GM12878 (cell line): ENCODE results near the gene CYSRT1. TPM values are rescaled to one million over a fixed set of nuclear protein-coding genes. Genes with fewer than 3 reads are reported as not detected.

Source experiments
- BRCA1 ChIP-seq: IDR thresholded peaks from 2 replicates; pipeline ENCODE4 v1.6.1; 2011; ENCODE audit warnings: low read depth, low read length, improper control_type of control experiment
- CEBPZ ChIP-seq: fragments of 150-350 bp; IDR thresholded peaks from 2 replicates; pipeline ENCODE4 v1.6.1; 2016; ENCODE audit warnings: low read depth, low read length
- CUX1 ChIP-seq: IDR thresholded peaks from 2 replicates; pipeline ENCODE4 v1.6.1; 2012; ENCODE audit warnings: improper control_type of control experiment, low read depth, low read length; ENCODE audit not compliant: insufficient replicate concordance
- E4F1 ChIP-seq: fragments of 450-650 bp; IDR thresholded peaks from 2 replicates; pipeline ENCODE4 v1.6.1; 2018; ENCODE audit warnings: borderline replicate concordance, mild to moderate bottlenecking; ENCODE audit not compliant: partially characterized antibody
- GATAD2B ChIP-seq: fragments of 450-650 bp; conservative IDR thresholded peaks from 2 replicates; pipeline ENCODE4 v1.6.1; 2017; ENCODE audit warnings: low read depth, mild to moderate bottlenecking, moderate library complexity
- MYC ChIP-seq: IDR thresholded peaks from 2 replicates; pipeline ENCODE4 v1.6.1; 2011; ENCODE audit warnings: mild to moderate bottlenecking, low read length, moderate library complexity, inconsistent platforms; ENCODE audit not compliant: insufficient read depth, insufficient replicate concordance, insufficient read length, severe bottlenecking
- PKNOX1 ChIP-seq: fragments of 450-650 bp; IDR thresholded peaks from 2 replicates; pipeline ENCODE4 v1.6.1; 2016; ENCODE audit warnings: mild to moderate bottlenecking
- SKIL ChIP-seq: fragments of 450-650 bp; IDR thresholded peaks from 2 replicates; pipeline ENCODE4 v1.6.1; 2017; ENCODE audit warnings: mild to moderate bottlenecking, low read depth, inconsistent platforms; ENCODE audit not compliant: poor library complexity, severe bottlenecking
- TBL1XR1 ChIP-seq: IDR thresholded peaks from 2 replicates; pipeline ENCODE4 v1.6.1; 2012; ENCODE audit warnings: low read depth, low read length, improper control_type of control experiment
- USF2 ChIP-seq: IDR thresholded peaks from 2 replicates; pipeline ENCODE4 v1.6.1; 2011; ENCODE audit warnings: low read depth, low read length, improper control_type of control experiment, borderline replicate concordance
- polyA plus RNA-seq, 11 experiments: library from polyadenylated mRNA; depleted of rRNA in 4 of 11; unstranded in 6 of 11; stranded (reverse) in 5 of 11; fragments of >200 nt; fragmentation: Nextera tagmentation in 4 of 11; fragmentation: Illumina TruSeq in 1 of 11; extraction: Ambion mirVana in 4 of 11; extraction: Trizol in 1 of 11; gene quantifications; 1 replicate in 1 of 11; 2 replicates in 10 of 11; pipeline versions ENCODE4 v1.2.1 to v1.2.3, GENCODE V29; 2011 to 2016; ENCODE audit warnings: inconsistent platforms in 2 of 11, missing spikeins in 2 of 11, low read depth in 1 of 11
- total RNA-seq, 4 experiments: library from RNA; depleted of rRNA in 3 of 4; stranded (reverse); fragments of >200 nt in 3 of 4; fragmentation: Illumina TruSeq in 1 of 4; extraction: Trizol in 1 of 4; gene quantifications; 2 replicates each; pipeline versions ENCODE4 v1.2.1 to v1.2.3, GENCODE V29; 2013 to 2021

Gene CYSRT1
- total and polyA plus RNA-seq, 10 of the 15 experiments (the other 5 are each of a cell fraction or from before 2014, with no cell fraction given), result 0.24 to 3.6 (median 0.97) TPM; not detected in 1

- TF ChIP-seq BRCA1 (no peak), E4F1 (peak; percentile 82), GATAD2B (peak; percentile 74), SKIL (no peak), TBL1XR1 (peak; percentile 22; the same call in 1 of the 2 replicates), USF2 (peak; percentile 38; the same call in 1 of the 2 replicates), CEBPZ (peak; percentile 79), MYC (no peak), PKNOX1 (peak; percentile 71), CUX1 (no peak)
Measured at GRCh38 chr9:137200311-137201204, 24.4 kb upstream of the CYSRT1 start, which contains the start of gene TPRN (continued).
